Spleen (tissue), 11 donors: Measurements from ENCODE around the gene ZDHHC21. TPM values are rescaled to one million over a fixed set of nuclear protein-coding genes. Genes with fewer than 3 reads are reported as not detected.
"Not testable (repeated sequence)": the region's sequence is repeated elsewhere in the genome, so short reads cannot be mapped to it uniquely, and the experiment has no call there.

Source experiments
- DNase-seq: peaks from one replicate; pipeline ENCODE4 v3.0.0-alpha.2; 2020
- H3K27ac ChIP-seq, 8 donors: fragments of 200-600 bp; sonication (generic) in 7 of 8; 1 replicate in 4 of 8; 2 replicates in 4 of 8; pipeline versions ENCODE4 v1.5.0 to v1.8.0; 2016 to 2021; ENCODE audit warnings: inconsistent platforms in 4 of 8, mild to moderate bottlenecking in 4 of 8, moderate library complexity in 1 of 8
- H3K27me3 ChIP-seq, 7 donors: fragments of 200-600 bp; sonication (generic) in 6 of 7; replicated peaks in 1 of 7; 1 replicate in 4 of 7; 2 replicates in 3 of 7; pipeline versions ENCODE4 v1.5.0 to v1.8.0; 2016 to 2021; ENCODE audit warnings: inconsistent platforms in 3 of 7, mild to moderate bottlenecking in 1 of 7
- H3K36me3 ChIP-seq, 6 donors: fragments of 200-600 bp; sonication (generic) in 5 of 6; 1 replicate in 4 of 6; 2 replicates in 2 of 6; pipeline versions ENCODE4 v1.5.0 to v1.8.0; 2016 to 2021; ENCODE audit warnings: inconsistent platforms in 2 of 6
- H3K4me1 ChIP-seq, 6 donors: fragments of 200-600 bp; sonication (generic) in 5 of 6; 1 replicate in 3 of 6; 2 replicates in 3 of 6; pipeline versions ENCODE4 v1.5.0 to v1.8.0; 2016 to 2021; ENCODE audit warnings: inconsistent platforms in 3 of 6
- H3K4me3 ChIP-seq, 8 donors: fragments of 200-600 bp; sonication (generic) in 7 of 8; 1 replicate in 4 of 8; 2 replicates in 4 of 8; pipeline versions ENCODE4 v1.5.0 to v1.8.0; 2016 to 2021; ENCODE audit warnings: inconsistent platforms in 4 of 8, mild to moderate bottlenecking in 4 of 8, moderate library complexity in 2 of 8
- H3K9me3 ChIP-seq, 8 donors: fragments of 200-600 bp; sonication (generic) in 7 of 8; 1 replicate in 4 of 8; 2 replicates in 4 of 8; pipeline versions ENCODE4 v1.5.0 to v1.8.0; 2016 to 2021; ENCODE audit warnings: inconsistent platforms in 4 of 8
- CTCF ChIP-seq, 11 experiments: fragments of 200-600 bp in 7 of 11; fragments of 450-650 bp in 4 of 11; sonication (generic) in 4 of 11; IDR thresholded peaks in 8 of 11; conservative IDR thresholded peaks in 3 of 11; 1 replicate in 7 of 11; 2 replicates in 4 of 11; pipeline versions ENCODE4 v1.4.0 to v1.8.0; 2016 to 2021; ENCODE audit warnings: antibody characterized with exemption in 11 of 11, inconsistent platforms in 4 of 11, mild to moderate bottlenecking in 1 of 11
- POLR2A ChIP-seq, 3 donors: fragments of 450-650 bp; IDR thresholded peaks; one replicate each; pipeline ENCODE4 v1.5.1; 2017; ENCODE audit warnings: antibody characterized with exemption in 3 of 3, mild to moderate bottlenecking in 1 of 3
- POLR2AphosphoS5 ChIP-seq, 3 donors: sonication (generic); formaldehyde crosslinking; IDR thresholded peaks; one replicate each; pipeline ENCODE4 v1.5.1; 2017; ENCODE audit warnings: antibody characterized with exemption in 3 of 3
- WGBS, 5 donors: extraction: QIAGEN DNeasy Blood & Tissue Kit in 3 of 5; methylation state at CpG; one replicate each; pipeline versions ENCODE4 v1.1.5 to v1.1.7; 2013 to 2018; 5-methylcytosine and 5-hydroxymethylcytosine counted together
- intact Hi-C: fragments of 100-400 bp; cut with DNase I; formaldehyde crosslinking; loops from one replicate; pipeline ENCODE4 v1.15.0; 2023; ENCODE audit warnings: low total_unique reads
- polyA plus RNA-seq, 3 donors: library from polyadenylated mRNA; stranded (reverse); fragments of 200-250 nt; gene quantifications; one replicate each; pipeline ENCODE4 v1.2.1, GENCODE V29; 2013
- total RNA-seq, 7 donors: library from RNA; depleted of rRNA in 3 of 7; stranded (reverse); fragments of >200 nt in 3 of 7; fragmentation: NEBNext Ultra II Directional in 4 of 7; extraction: Animal tissue kit (Norgen Biotek cat#: 25700) in 4 of 7; gene quantifications; one replicate each; pipeline versions ENCODE4 v1.1.0 to v1.2.1, GENCODE V29; 2016 to 2021
- donor health status: healthy with polysubstance abuse.
- donor health status: DM: no; HTN: no; CAD: no; lungs with moderate emphysema.
- donor health status: DM: no; HTN: no; CAD: no.
- donor health status: Bipolar disorder and iron deficiency.
- donor health status: healthy.
- donor health status: DM: no; HTN: no; CAD: no.
- donor health status: DM: yes; HTN: yes; CAD: no.

ZDHHC21 gene
- total and polyA plus RNA-seq, 10 donors: 4.9 to 30.7 (median 18.5) TPM

GRCh38 chr9:14686168-14686567 is 7.1 kb downstream of the ZDHHC21 start:
- peaks cover 0 to 62% (median 11%) of the 10 kb centered on the region in 6 donors for H3K36me3 ChIP-seq
- H3K9me3 ChIP-seq: peaks cover 0 to 5% (median 0%) of the 10 kb centered on the region in 8 donors
- TF ChIP-seq CTCF (IDR thresholded peaks at IDR 0.05 in 8 of 11, conservative IDR thresholded peaks at IDR 0.05 in 3 of 11): no peak
- no peak for TF ChIP-seq POLR2A (IDR thresholded peaks at IDR 0.05)
- no peak for TF ChIP-seq POLR2AphosphoS5 (IDR thresholded peaks at IDR 0.05)
- H3K4me1 ChIP-seq: peaks cover 5 to 41% (median 20%) of the 10 kb centered on the region in 6 donors
- intact Hi-C loops: no loop called here
- H3K4me3 ChIP-seq: no peak overlapping the region
- H3K27ac ChIP-seq: no peak overlapping the region
- H3K27me3 ChIP-seq: no peaks in the 10 kb centered on the region
- no peak for DNase-seq

- H3K27ac ChIP-seq, H3K9me3 ChIP-seq, H3K4me3 ChIP-seq, DNase-seq, H3K27me3 ChIP-seq, intact Hi-C loops: not testable (repeated sequence)
- H3K4me1 ChIP-seq: peaks cover 0 to 13% (median 3%) of the 10 kb centered on the region in 6 donors
- 73 to 88% (median 77%) methylated on average over 4 of the region's 4 CpGs for WGBS, 5 donors
- peaks cover 0 to 62% (median 10%) of the 10 kb centered on the region in 6 donors for H3K36me3 ChIP-seq
Measured at GRCh38 chr9:14682616-14683015, 10.6 kb downstream of the ZDHHC21 start.

- no peak for DNase-seq
- intact Hi-C loops: no loop called here
- H3K27me3 ChIP-seq: no peaks in the 10 kb centered on the region
- TF ChIP-seq CTCF (IDR thresholded peaks at IDR 0.05 in 8 of 11, conservative IDR thresholded peaks at IDR 0.05 in 3 of 11): no peak
- TF ChIP-seq POLR2AphosphoS5 (IDR thresholded peaks at IDR 0.05): no peak
- no peak for TF ChIP-seq POLR2A (IDR thresholded peaks at IDR 0.05)
- no peaks in the 10 kb centered on the region for H3K9me3 ChIP-seq
- peaks cover 0 to 8% (median 1%) of the 10 kb centered on the region in 6 donors for H3K4me1 ChIP-seq
- peaks cover 0 to 58% (median 3%) of the 10 kb centered on the region in 6 donors for H3K36me3 ChIP-seq
- WGBS, 5 donors: 95 to 99% (median 96%) methylated on average over 3 of the region's 3 CpGs
- no peak overlapping the region for H3K4me3 ChIP-seq
- H3K27ac ChIP-seq: no peak overlapping the region
Measured at GRCh38 chr9:14678776-14679175, 14.5 kb downstream of the ZDHHC21 start.

- no peak overlapping the region for H3K4me3 ChIP-seq
- H3K27me3 ChIP-seq: no peaks in the 10 kb centered on the region
- peaks cover 0 to 8% (median 1%) of the 10 kb centered on the region in 6 donors for H3K4me1 ChIP-seq
- no peaks in the 10 kb centered on the region for H3K9me3 ChIP-seq
- no peak for DNase-seq
- TF ChIP-seq POLR2A (IDR thresholded peaks at IDR 0.05) (no peak), POLR2AphosphoS5 (IDR thresholded peaks at IDR 0.05) (no peak), CTCF (IDR thresholded peaks at IDR 0.05 in 8 of 11, conservative IDR thresholded peaks at IDR 0.05 in 3 of 11) (no peak)
- peaks cover 0 to 59% (median 5%) of the 10 kb centered on the region in 6 donors for H3K36me3 ChIP-seq
- H3K27ac ChIP-seq: no peak overlapping the region
- intact Hi-C loops: no loop called here
- WGBS, 5 donors: 92 to 96% (median 95%) methylated on average over 6 of the region's 6 CpGs
Measured at GRCh38 chr9:14677872-14678271, 15.4 kb downstream of the ZDHHC21 start.

GRCh38 chr9:14677396-14677795 is 15.8 kb downstream of the ZDHHC21 start:
- no peak overlapping the region for H3K27ac ChIP-seq
- TF ChIP-seq POLR2A (IDR thresholded peaks at IDR 0.05): no peak
- no peak for TF ChIP-seq POLR2AphosphoS5 (IDR thresholded peaks at IDR 0.05)
- TF ChIP-seq CTCF (IDR thresholded peaks at IDR 0.05 in 8 of 11, conservative IDR thresholded peaks at IDR 0.05 in 3 of 11): no peak
- H3K36me3 ChIP-seq: peaks cover 0 to 58% (median 5%) of the 10 kb centered on the region in 6 donors
- no peak for DNase-seq
- H3K4me3 ChIP-seq: no peak overlapping the region
- H3K27me3 ChIP-seq: no peaks in the 10 kb centered on the region
- H3K9me3 ChIP-seq: no peaks in the 10 kb centered on the region
- H3K4me1 ChIP-seq: peaks cover 0 to 8% (median 1%) of the 10 kb centered on the region in 6 donors
- WGBS, 5 donors: 83 to 97% (median 86%) methylated on average over 2 of the region's 2 CpGs
- intact Hi-C loops: no loop called here
